PC-3 (cell line): ENCODE measurements around the gene CCDC178. TPM values are rescaled to one million over a fixed set of nuclear protein-coding genes. Genes with fewer than 3 reads are reported as not detected.
A peak's percentile ranks its signal among the peaks of the same experiment; 100 is the strongest.

Source experiments
- ATAC-seq: fragments of 200-7000 bp; cut with Tn5 transposase; 2 replicates; pipeline ENCODE4 v1.9.1; 2020; ENCODE audit warnings: mild to moderate bottlenecking, moderate library complexity
- BruUV-seq: library from RNA; stranded (reverse); fragments of 400-500 nt; replicated peaks from 2 replicates; lab custom pipeline; 2021; lab: Mats Ljungman, UMichigan
- CTCF ChIA-PET: fragments of 300-600 bp; sonication (Branson Sonifier 250); formaldehyde crosslinking; loops from one replicate; lab custom pipeline; 2022; ENCODE audit warnings: antibody characterized with exemption; lab: Charles Lee
- POLR2A ChIA-PET: fragments of 300-600 bp; sonication (Branson Sonifier 250); formaldehyde crosslinking; loops from one replicate; lab custom pipeline; 2022; ENCODE audit warnings: antibody characterized with exemption; ENCODE audit not compliant: unreplicated experiment; lab: Charles Lee
- DNase-seq: peaks from one replicate; pipeline ENCODE4 v3.0.0-alpha.2; 2015
- H2AFZ ChIP-seq: fragments of 300-600 bp; sonication (generic); 2 replicates; pipeline ENCODE4 v1.6.0; 2016; ENCODE audit warnings: antibody characterized with exemption, low read length
- H3F3A ChIP-seq: fragments of 300-600 bp; sonication (generic); one replicate; pipeline ENCODE4 v1.6.0; 2017; ENCODE audit warnings: antibody characterized with exemption, low read length, control low read depth, mild to moderate bottlenecking; ENCODE audit not compliant: unreplicated experiment
- H3K27ac ChIP-seq: fragments of 300-600 bp; sonication (generic); 2 replicates; pipeline ENCODE4 v1.5.1; 2016; ENCODE audit warnings: mild to moderate bottlenecking, low read length
- H3K27me3 ChIP-seq: fragments of 300-600 bp; sonication (generic); 2 replicates; pipeline ENCODE4 v1.6.1; 2016; ENCODE audit warnings: low read length, mixed read lengths
- H3K36me3 ChIP-seq: fragments of 300-600 bp; sonication (generic); 2 replicates; pipeline ENCODE4 v1.6.1; 2016; ENCODE audit warnings: low read depth, mixed run types, low read length, mixed read lengths
- H3K4me1 ChIP-seq: fragments of 300-600 bp; sonication (generic); 2 replicates; pipeline ENCODE4 v1.5.1; 2016; ENCODE audit warnings: low read length; ENCODE audit not compliant: insufficient read depth
- H3K4me2 ChIP-seq: fragments of 300-600 bp; sonication (generic); 2 replicates; pipeline ENCODE4 v1.6.0; 2016; ENCODE audit warnings: low read length
- H3K4me3 ChIP-seq: fragments of 300-600 bp; sonication (generic); 2 replicates; pipeline ENCODE4 v1.5.1; 2016; ENCODE audit warnings: mild to moderate bottlenecking, low read length, mixed read lengths
- H3K79me2 ChIP-seq: fragments of 300-600 bp; sonication (generic); 2 replicates; pipeline ENCODE4 v1.6.1; 2017; ENCODE audit warnings: low read length, mixed read lengths
- H3K9ac ChIP-seq: fragments of 300-600 bp; sonication (generic); 2 replicates; pipeline ENCODE4 v1.6.0; 2016; ENCODE audit warnings: mild to moderate bottlenecking, low read length
- H3K9me2 ChIP-seq: fragments of 300-600 bp; sonication (generic); replicated peaks from 2 replicates; pipeline ENCODE4 v1.6.1; 2016; ENCODE audit warnings: mixed run types, low read length, mixed read lengths
- H3K9me3 ChIP-seq: fragments of 300-600 bp; sonication (generic); 2 replicates; pipeline ENCODE4 v1.6.1; 2016; ENCODE audit warnings: low read length, mixed read lengths
- H4K20me1 ChIP-seq: fragments of 300-600 bp; sonication (generic); 2 replicates; pipeline ENCODE4 v1.6.1; 2016; ENCODE audit warnings: low read length, mixed read lengths
- EZH2 ChIP-seq: fragments of 300-600 bp; sonication (generic); IDR thresholded peaks from one replicate; pipeline ENCODE4 v1.6.1; 2017; ENCODE audit warnings: antibody characterized with exemption, mild to moderate bottlenecking, low read length; ENCODE audit not compliant: unreplicated experiment
- EZH2phosphoT487 ChIP-seq: fragments of 300-600 bp; sonication (generic); IDR thresholded peaks from 2 replicates; pipeline ENCODE4 v1.6.1; 2018; ENCODE audit warnings: mild to moderate bottlenecking, antibody characterized with exemption, low read length, borderline replicate concordance
- intact Hi-C: fragments of 100-400 bp; cut with micrococcal nuclease; formaldehyde crosslinking; loops from 2 replicates; pipeline ENCODE4 v1.9.0; 2023
- total RNA-seq: library from RNA; depleted of rRNA; stranded (reverse); fragments of >200 nt; gene quantifications from 2 replicates; pipeline ENCODE4 v1.2.3, GENCODE V29; 2014
- TF ChIP-seq, protein P1 (sequence below): fragments of 300-600 bp; sonication (generic); conservative IDR thresholded peaks from 2 replicates; pipeline ENCODE4 v1.5.1; 2017; ENCODE audit warnings: antibody characterized with exemption, low read depth, mild to moderate bottlenecking, low read length

The CCDC178 gene
- total RNA-seq, 1 experiment from 2014 or later: not detected

GRCh38 chr18:33239298-33239697, 201.2 kb downstream of the CCDC178 start:
- no peaks in the 10 kb centered on the region for H3K79me2 ChIP-seq
- no peaks in the 10 kb centered on the region for H4K20me1 ChIP-seq
- no TSS peak for BruUV-seq
- H3K9me3 ChIP-seq: no peaks in the 10 kb centered on the region
- no peak overlapping the region for H3K4me2 ChIP-seq
- no peak overlapping the region for H3K4me3 ChIP-seq
- ChIA-PET CTCF (no interaction called here), POLR2A (no interaction called here)
- H3K36me3 ChIP-seq: no peaks in the 10 kb centered on the region
- TF ChIP-seq EZH2phosphoT487: no peak
- no peak for TF ChIP-seq EZH2
- TF ChIP-seq, protein P1, sequence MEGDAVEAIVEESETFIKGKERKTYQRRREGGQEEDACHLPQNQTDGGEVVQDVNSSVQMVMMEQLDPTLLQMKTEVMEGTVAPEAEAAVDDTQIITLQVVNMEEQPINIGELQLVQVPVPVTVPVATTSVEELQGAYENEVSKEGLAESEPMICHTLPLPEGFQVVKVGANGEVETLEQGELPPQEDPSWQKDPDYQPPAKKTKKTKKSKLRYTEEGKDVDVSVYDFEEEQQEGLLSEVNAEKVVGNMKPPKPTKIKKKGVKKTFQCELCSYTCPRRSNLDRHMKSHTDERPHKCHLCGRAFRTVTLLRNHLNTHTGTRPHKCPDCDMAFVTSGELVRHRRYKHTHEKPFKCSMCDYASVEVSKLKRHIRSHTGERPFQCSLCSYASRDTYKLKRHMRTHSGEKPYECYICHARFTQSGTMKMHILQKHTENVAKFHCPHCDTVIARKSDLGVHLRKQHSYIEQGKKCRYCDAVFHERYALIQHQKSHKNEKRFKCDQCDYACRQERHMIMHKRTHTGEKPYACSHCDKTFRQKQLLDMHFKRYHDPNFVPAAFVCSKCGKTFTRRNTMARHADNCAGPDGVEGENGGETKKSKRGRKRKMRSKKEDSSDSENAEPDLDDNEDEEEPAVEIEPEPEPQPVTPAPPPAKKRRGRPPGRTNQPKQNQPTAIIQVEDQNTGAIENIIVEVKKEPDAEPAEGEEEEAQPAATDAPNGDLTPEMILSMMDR: no peak
- no peaks in the 10 kb centered on the region for H3K9me2 ChIP-seq
- H3K4me1 ChIP-seq: no peaks in the 10 kb centered on the region
- intact Hi-C loops: loop anchor here (10.0 kb wide), 1 partner anchor 166 kb away; no protein-coding TSS in a partner anchor
- no peaks in the 10 kb centered on the region for H3K27me3 ChIP-seq
- H3K9ac ChIP-seq: no peak overlapping the region
- no peak overlapping the region for H3K27ac ChIP-seq
- H2AFZ ChIP-seq: no peak overlapping the region
- no peaks in the 10 kb centered on the region for H3F3A ChIP-seq
- no peak for DNase-seq
- no peak for ATAC-seq

DNA sequence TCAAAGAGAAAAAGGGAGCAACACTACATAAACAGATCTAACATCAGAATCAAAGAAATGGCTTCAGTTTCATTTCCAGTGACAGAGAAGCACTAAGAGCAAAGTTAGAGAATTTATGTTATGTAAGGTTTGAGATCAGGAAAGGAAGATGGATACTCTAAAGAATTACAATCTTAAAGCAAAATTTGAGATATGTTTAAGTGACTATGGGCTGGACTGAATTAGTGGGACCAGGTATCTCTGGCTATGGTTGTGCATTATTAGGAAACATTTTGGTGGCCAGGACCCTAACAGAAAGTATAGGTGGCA, 208.2 kb downstream of the CCDC178 start:
- POLR2A ChIA-PET: no interaction called here
- Histone ChIP-seq H2AFZ (no peak overlapping the region), H3K27ac (no peak overlapping the region), H3K9me2 (no peaks in the 10 kb centered on the region), H3K9me3 (no peaks in the 10 kb centered on the region), H3K79me2 (no peaks in the 10 kb centered on the region), H3K4me2 (no peak overlapping the region), H3K36me3 (no peaks in the 10 kb centered on the region; the same call in 1 of the 2 replicates), H3K4me3 (no peak overlapping the region), H4K20me1 (no peaks in the 10 kb centered on the region), H3F3A (no peaks in the 10 kb centered on the region), H3K9ac (no peak overlapping the region), H3K27me3 (no peaks in the 10 kb centered on the region), H3K4me1 (no peaks in the 10 kb centered on the region)
- ATAC-seq (no peak), DNase-seq (no peak)
- CTCF ChIA-PET: interaction anchor here (0.5 to 1.4 kb wide), 6 partner anchors 20 to 529 kb away, joined by 3 to 16 read pairs (median 3); no protein-coding TSS in a partner anchor
- no peak for TF ChIP-seq EZH2phosphoT487
- TF ChIP-seq EZH2: no peak
- TF ChIP-seq, protein P1: no peak; the same call in 1 of the 2 replicates
- intact Hi-C loops: loop anchor here (1.0 to 10.0 kb wide), 3 partner anchors 173 to 529 kb away; no protein-coding TSS in a partner anchor
- no TSS peak for BruUV-seq

DNA sequence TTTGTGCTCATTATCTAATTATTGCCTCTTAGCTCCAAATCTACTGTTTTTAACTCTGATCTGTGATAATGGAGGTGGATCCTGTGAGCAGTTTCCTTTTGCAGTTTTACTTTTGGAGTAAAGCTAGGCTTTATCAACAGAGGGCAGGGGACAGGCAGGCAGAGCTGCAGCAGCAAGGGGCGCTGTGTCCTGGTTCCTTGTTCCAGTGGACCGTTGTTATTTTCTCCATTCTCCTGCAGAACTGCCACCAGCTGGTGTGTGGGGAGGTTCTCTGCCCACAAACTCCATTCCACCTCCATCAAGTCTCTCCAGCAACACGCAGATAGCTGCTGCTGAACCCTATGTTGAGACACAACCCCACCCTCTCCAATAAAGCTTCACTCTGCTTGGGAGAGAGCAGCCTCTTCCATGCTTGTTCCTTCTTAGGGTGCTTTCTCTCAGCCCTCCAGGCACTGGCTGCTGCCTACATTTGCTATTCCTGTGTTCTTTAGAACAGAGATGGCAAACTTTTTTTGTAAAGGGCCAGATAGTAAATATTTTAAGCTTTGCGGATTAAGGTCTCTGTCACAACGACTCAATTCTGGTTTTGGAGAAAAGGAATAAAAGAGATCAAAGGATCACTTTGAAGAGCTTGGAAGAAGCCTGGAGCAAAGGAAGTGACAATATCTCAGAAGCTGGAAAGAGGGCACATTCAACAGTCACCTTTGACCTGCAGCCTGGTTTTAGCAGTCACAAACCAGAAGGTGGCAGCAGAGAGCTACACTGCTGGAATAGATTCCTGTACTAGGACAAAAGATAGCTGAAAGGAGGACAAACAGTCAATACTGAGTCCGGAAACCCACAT, 208.8 kb downstream of the CCDC178 start:
- H3F3A ChIP-seq: no peaks in the 10 kb centered on the region
- H2AFZ ChIP-seq: no peak overlapping the region
- peak; percentile 55 for DNase-seq
- H3K9me2 ChIP-seq: no peaks in the 10 kb centered on the region
- H3K79me2 ChIP-seq: no peaks in the 10 kb centered on the region
- no peaks in the 10 kb centered on the region for H3K9me3 ChIP-seq
- CTCF ChIA-PET: interaction anchor here (0.5 to 1.4 kb wide), 6 partner anchors 19 to 530 kb away, joined by 3 to 16 read pairs (median 3); no protein-coding TSS in a partner anchor
- peak; percentile 62 for ATAC-seq
- H3K4me3 ChIP-seq: no peak overlapping the region
- intact Hi-C loops: loop anchor here (1.0 to 10.0 kb wide), 3 partner anchors 173 to 529 kb away; no protein-coding TSS in a partner anchor
- no peaks in the 10 kb centered on the region for H4K20me1 ChIP-seq
- no peaks in the 10 kb centered on the region for H3K4me1 ChIP-seq
- no peak overlapping the region for H3K4me2 ChIP-seq
- no TSS peak for BruUV-seq
- POLR2A ChIA-PET: no interaction called here
- no peaks in the 10 kb centered on the region for H3K27me3 ChIP-seq
- H3K9ac ChIP-seq: no peak overlapping the region
- H3K27ac ChIP-seq: no peak overlapping the region
- TF ChIP-seq, protein P1: peak; percentile 68
- no peak for TF ChIP-seq EZH2phosphoT487
- no peaks in the 10 kb centered on the region; the same call in 1 of the 2 replicates for H3K36me3 ChIP-seq
